Uterus (tissue), 4 donors: Measurements from ENCODE around the gene DBH. TPM values are rescaled to one million over a fixed set of nuclear protein-coding genes. Genes with fewer than 3 reads are reported as not detected.

Source experiments
- DNase-seq, 2 donors: peaks; one replicate each; pipeline ENCODE4 v3.0.0-alpha.2; 2019 to 2020
- H3K27ac ChIP-seq, 2 donors: fragments of 200-600 bp; sonication (generic); 1 replicate in 1 of 2; 2 replicates in 1 of 2; pipeline ENCODE4 v1.5.1; 2016 to 2018
- H3K27me3 ChIP-seq, 2 donors: fragments of 200-600 bp; sonication (generic); one replicate each; pipeline ENCODE4 v1.5.1; 2018 to 2019; ENCODE audit warnings: control low read depth in 1 of 2
- H3K36me3 ChIP-seq, 2 donors: fragments of 200-600 bp; sonication (generic); one replicate each; pipeline ENCODE4 v1.5.1; 2019; ENCODE audit warnings: control low read depth in 1 of 2
- H3K4me1 ChIP-seq, 2 donors: fragments of 200-600 bp; sonication (generic); one replicate each; pipeline ENCODE4 v1.5.1; 2018 to 2019; ENCODE audit warnings: control low read depth in 1 of 2
- H3K4me3 ChIP-seq, 2 donors: fragments of 200-600 bp; sonication (generic); 1 replicate in 1 of 2; 2 replicates in 1 of 2; pipeline ENCODE4 v1.5.1; 2018 to 2019; ENCODE audit warnings: mild to moderate bottlenecking in 1 of 2
- H3K9me3 ChIP-seq, 2 donors: fragments of 200-600 bp; sonication (generic); one replicate each; pipeline ENCODE4 v1.5.1; 2019; ENCODE audit warnings: control low read depth in 1 of 2
- CTCF ChIP-seq, 4 experiments: fragments of 200-600 bp in 2 of 4; fragments of 450-650 bp in 2 of 4; sonication (generic) in 2 of 4; IDR thresholded peaks; one replicate each; pipeline ENCODE4 v1.5.1; 2016 to 2019; ENCODE audit warnings: antibody characterized with exemption in 4 of 4, mild to moderate bottlenecking in 2 of 4, moderate library complexity in 1 of 4
- POLR2A ChIP-seq, 2 donors: fragments of 450-650 bp; IDR thresholded peaks; one replicate each; pipeline ENCODE4 v1.6.1; 2016; ENCODE audit warnings: antibody characterized with exemption in 2 of 2, mild to moderate bottlenecking in 1 of 2, moderate library complexity in 1 of 2
- intact Hi-C: fragments of 100-400 bp; cut with DNase I; formaldehyde crosslinking; loops from one replicate; pipeline ENCODE4 v1.15.1; 2023; ENCODE audit warnings: low total_unique reads
- total RNA-seq, 4 donors: library from RNA; depleted of rRNA in 3 of 4; stranded (reverse); fragments of >200 nt in 3 of 4; gene quantifications; one replicate each; pipeline versions ENCODE4 v1.1.0 to v1.2.4, GENCODE V29; 2014 to 2023
- donor health status: DM: yes; HTN: yes; CAD: no.

Gene DBH
- total RNA-seq, 4 donors from 2014 or later = 1.3 TPM; not detected in 3

- intact Hi-C loops = no loop called here
- H3K9me3 ChIP-seq = no peaks in the 10 kb centered on the region
- no peak for DNase-seq
- H3K27ac ChIP-seq = no peak overlapping the region
- H3K4me3 ChIP-seq = no peak overlapping the region
- no peaks in the 10 kb centered on the region for H3K36me3 ChIP-seq
- H3K27me3 ChIP-seq = no peaks in the 10 kb centered on the region
- no peak for TF ChIP-seq CTCF (IDR thresholded peaks at IDR 0.05)
- TF ChIP-seq POLR2A (IDR thresholded peaks at IDR 0.05) = no peak
- no peaks in the 10 kb centered on the region for H3K4me1 ChIP-seq
These were observed 2.0 kb upstream of the DBH start for GRCh38 chr9:133634081-133634691.

GRCh38 chr9:133635098-133635497, 1.1 kb upstream of the DBH start:
- Histone ChIP-seq H3K9me3 (no peaks in the 10 kb centered on the region), H3K27ac (no peak overlapping the region), H3K27me3 (no peaks in the 10 kb centered on the region), H3K36me3 (no peaks in the 10 kb centered on the region), H3K4me1 (no peaks in the 10 kb centered on the region), H3K4me3 (no peak overlapping the region)
- DNase-seq = no peak
- intact Hi-C loops = no loop called here
- TF ChIP-seq POLR2A (IDR thresholded peaks at IDR 0.05) (no peak), CTCF (IDR thresholded peaks at IDR 0.05) (no peak)

GRCh38 chr9:133636902-133637301, 739 bp downstream of the DBH start:
- no peak overlapping the region for H3K4me3 ChIP-seq

GRCh38 chr9:133637451-133638055, 1.4 kb downstream of the DBH start:
- no peak for DNase-seq
- Histone ChIP-seq H3K4me1 (no peaks in the 10 kb centered on the region), H3K27ac (no peak overlapping the region), H3K27me3 (no peaks in the 10 kb centered on the region), H3K4me3 (no peak overlapping the region), H3K9me3 (no peaks in the 10 kb centered on the region), H3K36me3 (no peaks in the 10 kb centered on the region)
- no peak for TF ChIP-seq CTCF (IDR thresholded peaks at IDR 0.05)
- TF ChIP-seq POLR2A (IDR thresholded peaks at IDR 0.05) = no peak
- intact Hi-C loops = no loop called here

More at GRCh38 chr9:133636902-133637301, 739 bp downstream of the DBH start:
- Histone ChIP-seq H3K27ac (no peak overlapping the region), H3K4me1 (no peaks in the 10 kb centered on the region), H3K9me3 (no peaks in the 10 kb centered on the region), H3K27me3 (no peaks in the 10 kb centered on the region), H3K36me3 (no peaks in the 10 kb centered on the region)
- TF ChIP-seq POLR2A (IDR thresholded peaks at IDR 0.05) (no peak), CTCF (IDR thresholded peaks at IDR 0.05) (no peak)
- intact Hi-C loops = no loop called here
- no peak for DNase-seq

- H3K4me3 ChIP-seq = no peak overlapping the region
- intact Hi-C loops = no loop called here
These were observed 1.9 kb downstream of the DBH start for GRCh38 chr9:133638076-133638475.

More at GRCh38 chr9:133638076-133638475, 1.9 kb downstream of the DBH start:
- H3K36me3 ChIP-seq = no peaks in the 10 kb centered on the region
- H3K4me1 ChIP-seq = no peaks in the 10 kb centered on the region
- no peaks in the 10 kb centered on the region for H3K27me3 ChIP-seq
- H3K9me3 ChIP-seq = no peaks in the 10 kb centered on the region
- DNase-seq = no peak
- H3K27ac ChIP-seq = no peak overlapping the region
- TF ChIP-seq CTCF (IDR thresholded peaks at IDR 0.05) (no peak), POLR2A (IDR thresholded peaks at IDR 0.05) (no peak)
